Urinary bladder (tissue), 4 donors: Measurements from ENCODE around the gene DCC. TPM values are rescaled to one million over a fixed set of nuclear protein-coding genes. Genes with fewer than 3 reads are reported as not detected.

ENCODE experiments used
- DNase-seq: peaks from one replicate; pipeline ENCODE4 v3.0.0-alpha.2; 2015; ENCODE audit errors: extremely low spot score
- H3K27ac ChIP-seq: one replicate; pipeline ENCODE4 v1.5.1; 2013; ENCODE audit warnings: low read depth, mild to moderate bottlenecking, moderate library complexity
- H3K36me3 ChIP-seq: one replicate; pipeline ENCODE4 v1.6.1; 2013; ENCODE audit warnings: mild to moderate bottlenecking, moderate library complexity; ENCODE audit not compliant: insufficient read depth
- H3K4me1 ChIP-seq: one replicate; pipeline ENCODE4 v1.6.1; 2013; ENCODE audit warnings: mild to moderate bottlenecking, moderate library complexity; ENCODE audit not compliant: insufficient read depth
- H3K4me3 ChIP-seq: one replicate; pipeline ENCODE4 v1.5.1; 2013; ENCODE audit warnings: low read depth, low read length
- WGBS: extraction: QIAGEN DNeasy Blood & Tissue Kit; methylation state at CpG from one replicate; pipeline ENCODE4 v1.1.7; 2013; 5-methylcytosine and 5-hydroxymethylcytosine counted together
- polyA plus RNA-seq: library from polyadenylated mRNA; stranded (reverse); fragments of 200-250 nt; gene quantifications from one replicate; pipeline ENCODE4 v1.2.3, GENCODE V29; 2013
- total RNA-seq: library from RNA; depleted of rRNA; stranded (reverse); fragments of >200 nt; gene quantifications from one replicate; pipeline ENCODE4 v1.2.3, GENCODE V29; 2014
- donor health status: healthy with polysubstance abuse.
- donor health status: healthy.

Gene DCC
- total and polyA plus RNA-seq, 2 donors, result 0.08 to 2.0 TPM

DNA sequence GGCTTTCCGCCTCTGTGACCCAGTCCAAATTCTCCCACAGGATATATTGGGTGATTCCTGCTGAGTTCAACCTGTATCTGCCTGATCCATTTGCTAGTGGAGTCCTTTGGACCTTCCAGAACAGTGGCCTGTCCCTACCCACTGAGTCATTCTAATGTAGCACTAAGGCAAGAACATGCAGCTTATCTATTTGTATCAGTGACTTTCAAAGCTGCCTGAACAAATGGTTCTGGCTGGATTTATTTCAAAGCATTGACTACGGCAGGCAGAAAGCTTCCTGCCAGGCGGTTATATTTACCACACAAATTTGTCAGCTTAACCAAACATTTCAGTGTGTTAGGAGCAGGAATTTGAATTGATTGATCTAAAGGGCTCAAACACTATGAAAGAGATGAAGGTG is 613.4 kb downstream of the DCC start:
- no peak overlapping the region for H3K27ac ChIP-seq
- no peaks in the 10 kb centered on the region for H3K4me1 ChIP-seq
- 42% methylated on average over 3 of the region's 3 CpGs for WGBS

DNA sequence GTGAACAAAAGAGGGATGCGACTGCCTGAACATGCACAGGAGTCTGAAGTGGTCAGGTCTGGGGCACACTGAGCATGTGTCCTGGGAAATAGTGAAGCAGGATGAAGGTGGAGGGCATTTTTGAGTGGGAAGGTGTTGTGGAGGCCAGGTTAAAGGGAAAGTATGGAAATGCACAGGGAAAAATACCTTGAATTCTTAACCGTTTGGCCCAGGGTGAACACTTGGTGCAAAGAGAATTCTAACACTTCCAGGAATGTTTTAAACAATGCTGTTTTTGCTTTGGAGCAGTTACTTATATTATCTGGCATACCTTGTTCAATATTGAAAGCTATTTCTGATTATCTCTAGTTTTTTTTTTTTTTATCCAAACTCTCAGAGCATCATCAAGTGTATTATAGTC is 623.5 kb downstream of the DCC start:
- no peak for DNase-seq
- no peaks in the 10 kb centered on the region for H3K4me1 ChIP-seq
- no peaks in the 10 kb centered on the region for H3K36me3 ChIP-seq
- 76% methylated on average over 2 of the region's 2 CpGs for WGBS
- no peak overlapping the region for H3K4me3 ChIP-seq
- H3K27ac ChIP-seq, result no peak overlapping the region

More for the DNA sequence above, 613.4 kb downstream of the DCC start:
- H3K4me3 ChIP-seq, result no peak overlapping the region
- H3K36me3 ChIP-seq, result no peaks in the 10 kb centered on the region
- no peak for DNase-seq

DNA sequence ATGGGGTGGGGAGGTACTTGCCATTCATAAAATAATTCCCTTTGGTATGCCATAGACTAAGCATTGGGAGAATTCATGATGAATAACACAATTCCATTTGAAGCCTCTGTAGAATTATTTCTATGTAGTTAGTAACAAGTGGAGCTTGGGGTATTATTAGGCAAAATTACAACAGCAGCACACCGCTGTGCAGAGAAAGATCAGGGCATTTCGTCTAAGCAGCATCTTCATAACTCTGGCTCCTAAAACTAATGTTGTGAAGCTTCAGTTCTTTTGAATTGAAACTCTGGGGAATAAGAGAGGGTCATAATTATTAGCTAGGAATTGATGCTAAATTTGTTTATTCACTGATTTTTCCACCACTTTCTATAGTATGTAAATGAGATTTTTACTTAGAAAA is 630.7 kb downstream of the DCC start:
- Histone ChIP-seq H3K4me3 (no peak overlapping the region), H3K36me3 (no peaks in the 10 kb centered on the region), H3K4me1 (no peaks in the 10 kb centered on the region), H3K27ac (no peak overlapping the region)
- DNase-seq, result no peak
- 87% methylated on average over 2 of the region's 2 CpGs for WGBS

DNA sequence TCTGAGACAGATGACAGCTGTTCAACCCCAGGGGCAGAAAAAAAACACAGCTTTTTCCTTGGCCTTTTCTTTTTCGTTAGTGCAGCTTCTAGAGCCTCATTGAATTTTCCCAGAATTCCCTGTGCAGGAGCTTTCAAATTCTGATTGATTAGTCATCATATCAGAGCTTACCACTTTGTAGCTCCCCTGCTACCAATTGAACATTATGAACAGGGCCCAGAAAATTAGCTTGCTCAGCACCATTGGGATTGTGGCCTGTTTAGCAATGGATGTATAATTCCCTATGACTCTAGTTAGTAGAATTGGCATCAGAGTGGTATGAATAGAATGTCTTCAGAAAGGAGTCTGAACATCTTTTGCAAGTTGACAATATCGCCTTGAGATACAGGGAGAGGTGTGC is 631.1 kb downstream of the DCC start:
- no peaks in the 10 kb centered on the region for H3K4me1 ChIP-seq
- no peak for DNase-seq
- no peak overlapping the region for H3K27ac ChIP-seq
- H3K4me3 ChIP-seq, result no peak overlapping the region
- WGBS, result 54% methylated on average over 2 of the region's 2 CpGs
- H3K36me3 ChIP-seq, result no peaks in the 10 kb centered on the region

DNA sequence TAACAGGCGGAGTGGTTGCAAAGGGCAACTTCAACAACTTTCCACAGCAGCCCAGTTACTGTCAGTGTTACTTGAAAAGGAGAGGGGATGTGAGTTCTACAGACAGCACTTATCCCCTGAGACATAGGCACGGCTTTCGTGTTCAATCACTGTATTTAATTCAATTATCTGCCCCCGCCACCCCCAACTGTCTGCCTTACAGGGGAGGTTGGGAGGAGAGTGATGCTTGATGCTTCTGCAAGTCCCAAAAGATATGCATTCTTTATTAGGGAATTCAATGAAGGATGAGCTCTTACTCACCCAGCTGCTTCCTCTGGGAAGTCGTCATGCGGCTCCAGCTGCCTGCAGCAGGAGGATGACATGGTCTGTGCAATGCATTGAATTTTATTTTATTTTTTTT is 639.9 kb downstream of the DCC start:
- Histone ChIP-seq H3K36me3 (no peaks in the 10 kb centered on the region), H3K4me3 (no peak overlapping the region), H3K27ac (no peak overlapping the region), H3K4me1 (no peaks in the 10 kb centered on the region)
- no peak for DNase-seq
- WGBS, result 64% methylated on average over 6 of the region's 6 CpGs

DNA sequence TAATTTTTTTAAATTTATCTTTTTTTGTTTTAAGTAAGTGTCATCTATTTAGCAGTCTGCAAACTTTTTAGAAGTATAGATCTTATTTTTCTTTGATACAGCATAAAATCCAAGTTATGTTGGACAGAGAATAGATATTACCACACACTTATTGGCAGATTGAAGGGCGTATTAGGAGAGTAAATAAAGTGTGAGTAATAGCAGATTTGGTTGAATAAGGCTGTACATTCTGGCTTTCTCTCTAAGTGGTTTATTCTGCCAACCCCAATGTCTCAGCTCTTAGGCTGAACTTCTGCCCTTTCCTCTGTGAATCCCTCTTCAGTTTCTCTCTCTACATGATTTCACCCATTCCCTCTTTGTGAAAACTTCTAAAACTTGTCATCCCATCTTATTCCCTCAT is 651.2 kb downstream of the DCC start:
- Histone ChIP-seq H3K4me1 (no peaks in the 10 kb centered on the region), H3K4me3 (no peak overlapping the region), H3K27ac (no peak overlapping the region), H3K36me3 (no peaks in the 10 kb centered on the region)
- WGBS, result 79% methylated on average over 1 of the region's 1 CpG
- DNase-seq, result no peak

DNA sequence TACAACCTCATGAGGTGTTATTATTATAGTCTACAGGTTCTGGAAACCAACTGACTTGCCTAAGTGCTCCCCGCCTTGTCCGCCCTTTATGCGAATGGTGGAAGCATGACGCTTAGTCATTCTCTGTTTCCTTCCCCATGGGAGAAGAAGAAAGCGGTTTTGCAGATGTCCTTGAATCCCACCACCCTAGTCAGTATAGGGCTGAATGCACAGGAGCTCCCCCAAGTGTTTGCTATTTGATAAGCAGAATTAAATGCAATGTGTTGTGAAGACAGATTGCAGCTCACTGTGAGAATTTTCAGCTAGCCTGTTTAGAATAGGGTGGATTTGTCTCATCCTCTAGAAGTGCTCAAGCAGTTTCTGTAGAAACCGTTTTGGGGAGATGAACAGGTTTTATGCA is 652.0 kb downstream of the DCC start:
- H3K4me1 ChIP-seq, result no peaks in the 10 kb centered on the region
- H3K36me3 ChIP-seq, result no peaks in the 10 kb centered on the region
- DNase-seq, result no peak
- WGBS, result 63% methylated on average over 6 of the region's 6 CpGs
- H3K4me3 ChIP-seq, result no peak overlapping the region
- H3K27ac ChIP-seq, result no peak overlapping the region

DNA sequence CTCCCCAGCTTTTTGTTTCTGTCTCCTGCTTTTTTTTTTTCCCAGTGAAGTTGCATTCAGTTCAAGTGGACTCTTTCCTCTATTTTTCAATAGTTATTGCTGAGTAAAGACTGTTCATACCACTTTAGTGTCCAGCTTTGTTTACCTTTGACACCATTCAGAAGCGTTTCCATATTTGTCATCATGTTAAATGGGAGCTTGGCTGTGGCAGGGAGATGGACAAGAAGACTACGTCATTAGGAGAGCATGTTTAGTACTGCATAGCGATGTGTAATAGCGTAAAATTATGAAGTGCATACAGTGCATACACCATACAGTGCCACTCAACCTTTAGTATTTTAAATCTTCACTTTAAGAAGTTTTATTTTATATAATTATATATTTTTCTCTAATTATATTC is 655.9 kb downstream of the DCC start:
- no peak for DNase-seq
- H3K36me3 ChIP-seq, result no peaks in the 10 kb centered on the region
- no peak overlapping the region for H3K4me3 ChIP-seq
- H3K27ac ChIP-seq, result no peak overlapping the region
- H3K4me1 ChIP-seq, result no peaks in the 10 kb centered on the region
- 82% methylated on average over 4 of the region's 4 CpGs for WGBS

DNA sequence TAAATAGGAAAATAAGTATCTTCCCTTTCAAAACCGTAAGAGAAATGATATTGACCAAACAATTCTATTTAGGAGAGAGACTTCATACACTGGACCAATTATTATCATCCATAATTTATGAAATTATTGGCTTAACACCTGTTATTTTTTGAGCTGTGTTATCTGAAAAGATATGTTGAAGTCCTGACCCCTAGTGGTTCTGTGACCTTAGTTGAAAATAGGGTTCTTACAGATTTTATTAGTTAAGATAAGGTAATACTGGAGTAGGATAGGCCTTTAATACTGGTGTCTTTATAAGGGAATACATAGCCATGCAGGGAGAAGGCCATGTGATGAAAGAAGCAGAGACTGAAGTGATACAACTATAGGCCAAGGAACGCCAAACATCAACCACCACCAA is 659.6 kb downstream of the DCC start:
- no peak for DNase-seq
- no peak overlapping the region for H3K4me3 ChIP-seq
- no peaks in the 10 kb centered on the region for H3K36me3 ChIP-seq
- H3K27ac ChIP-seq, result no peak overlapping the region
- 65% methylated on average over 2 of the region's 2 CpGs for WGBS
- H3K4me1 ChIP-seq, result no peaks in the 10 kb centered on the region

DNA sequence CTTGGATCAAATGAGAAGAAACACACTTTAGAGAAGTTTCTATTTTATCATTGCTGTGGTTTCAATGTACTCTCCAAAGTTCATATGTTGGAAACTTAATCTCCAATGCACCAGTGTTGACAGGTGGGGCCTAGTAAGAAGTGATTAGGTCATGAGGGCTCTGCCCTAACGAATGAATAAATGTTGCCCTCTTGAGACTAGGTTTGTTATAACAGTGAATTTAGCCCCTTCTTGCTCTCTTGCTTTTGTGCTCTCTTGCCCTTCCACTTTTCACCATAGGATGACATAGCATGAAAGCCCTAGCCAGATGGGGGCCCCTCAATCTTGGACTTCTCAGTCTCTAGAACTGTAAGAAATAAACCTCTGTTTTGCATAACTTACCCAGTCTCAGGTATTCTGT is 664.8 kb downstream of the DCC start:
- H3K36me3 ChIP-seq, result no peaks in the 10 kb centered on the region
- no peaks in the 10 kb centered on the region for H3K4me1 ChIP-seq
- no peak for DNase-seq
- no peak overlapping the region for H3K4me3 ChIP-seq
- WGBS, result 28% methylated on average over 1 of the region's 1 CpG
- no peak overlapping the region for H3K27ac ChIP-seq

DNA sequence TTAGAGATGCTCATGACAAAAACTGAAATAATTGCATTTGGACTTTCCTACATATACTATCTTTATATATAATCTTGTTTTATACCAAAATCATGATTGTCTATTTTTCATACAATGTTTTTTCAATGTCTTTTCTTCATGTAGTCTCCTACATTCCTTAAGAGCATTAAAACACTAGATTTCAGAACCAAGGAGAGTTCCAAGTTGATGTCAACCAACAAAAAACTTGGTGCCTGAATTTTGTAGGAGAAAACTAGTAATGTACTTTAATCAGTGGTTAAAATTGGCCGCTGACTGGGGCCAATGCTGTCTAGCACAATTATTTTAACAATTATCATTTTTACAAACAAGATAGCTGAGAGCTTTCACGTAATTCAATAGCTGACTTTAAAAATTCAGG is 678.8 kb downstream of the DCC start:
- Histone ChIP-seq H3K4me3 (no peak overlapping the region), H3K4me1 (no peaks in the 10 kb centered on the region), H3K27ac (no peak overlapping the region), H3K36me3 (no peaks in the 10 kb centered on the region)
- 56% methylated on average over 2 of the region's 2 CpGs for WGBS
- DNase-seq, result no peak

DNA sequence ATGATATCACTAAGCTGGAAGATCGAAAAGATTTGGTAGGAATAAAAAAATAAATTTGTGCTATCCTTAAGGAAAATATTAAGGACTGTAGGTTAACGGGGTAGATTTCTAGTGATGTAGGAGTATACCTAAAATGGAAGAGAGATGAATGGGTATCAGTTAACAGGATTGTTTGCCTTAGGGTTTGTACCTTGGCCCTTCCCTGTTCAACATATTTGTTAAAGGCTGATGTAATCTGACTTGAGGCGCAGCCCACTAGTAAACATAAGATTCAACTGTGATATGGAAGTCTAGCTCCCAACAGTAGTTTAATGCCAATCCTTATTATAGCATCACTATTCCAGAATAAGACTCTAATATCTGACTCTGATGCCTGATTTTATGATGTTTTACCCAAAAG is 685.2 kb downstream of the DCC start:
- Histone ChIP-seq H3K27ac (no peak overlapping the region), H3K4me3 (no peak overlapping the region), H3K4me1 (no peaks in the 10 kb centered on the region), H3K36me3 (no peaks in the 10 kb centered on the region)
- DNase-seq, result no peak
- WGBS, result 79% methylated on average over 3 of the region's 3 CpGs

DNA sequence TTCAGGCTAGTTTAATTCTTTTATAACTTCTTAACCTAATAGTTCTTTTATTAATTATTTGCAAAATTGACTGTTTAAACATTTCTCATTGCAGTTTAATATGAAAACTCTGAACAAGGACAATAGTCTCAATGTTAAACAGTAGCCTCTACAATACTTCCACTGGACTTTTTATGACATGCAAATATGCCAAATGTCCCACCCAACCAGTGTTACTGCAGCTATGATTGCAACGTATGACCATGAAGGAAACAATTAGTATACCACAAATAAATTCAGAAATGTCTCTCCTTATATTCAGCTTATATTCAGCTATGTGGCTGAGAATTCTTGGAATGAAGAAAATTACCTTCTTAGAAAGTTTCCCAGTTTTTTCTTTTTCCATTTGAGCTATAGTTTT is 688.6 kb downstream of the DCC start:
- no peaks in the 10 kb centered on the region for H3K4me1 ChIP-seq
- H3K4me3 ChIP-seq, result no peak overlapping the region
- no peak overlapping the region for H3K27ac ChIP-seq
- H3K36me3 ChIP-seq, result no peaks in the 10 kb centered on the region
- no peak for DNase-seq
- 56% methylated on average over 1 of the region's 1 CpG for WGBS

DNA sequence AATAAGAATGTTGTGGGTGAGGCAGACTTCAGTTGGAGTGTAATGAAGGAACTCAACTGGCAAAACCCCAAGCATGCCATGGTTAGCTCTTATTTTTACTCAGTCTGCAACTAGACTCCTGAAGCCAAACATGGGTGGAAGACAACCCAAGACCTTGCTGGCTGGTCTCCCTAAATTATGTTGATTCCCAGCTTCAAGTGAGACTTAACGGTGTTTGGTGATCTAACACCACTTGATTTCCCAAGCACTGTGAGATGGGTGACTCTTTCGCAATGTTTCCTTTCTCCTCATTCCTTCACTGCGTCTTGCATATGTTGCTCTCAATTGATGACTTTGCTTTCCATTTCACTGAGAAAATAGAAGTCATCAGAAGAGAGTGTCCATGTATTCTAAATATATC is 693.1 kb downstream of the DCC start:
- DNase-seq, result no peak
- H3K36me3 ChIP-seq, result no peaks in the 10 kb centered on the region
- WGBS, result 76% methylated on average over 3 of the region's 3 CpGs
- no peaks in the 10 kb centered on the region for H3K4me1 ChIP-seq
- H3K4me3 ChIP-seq, result no peak overlapping the region
- no peak overlapping the region for H3K27ac ChIP-seq

DNA sequence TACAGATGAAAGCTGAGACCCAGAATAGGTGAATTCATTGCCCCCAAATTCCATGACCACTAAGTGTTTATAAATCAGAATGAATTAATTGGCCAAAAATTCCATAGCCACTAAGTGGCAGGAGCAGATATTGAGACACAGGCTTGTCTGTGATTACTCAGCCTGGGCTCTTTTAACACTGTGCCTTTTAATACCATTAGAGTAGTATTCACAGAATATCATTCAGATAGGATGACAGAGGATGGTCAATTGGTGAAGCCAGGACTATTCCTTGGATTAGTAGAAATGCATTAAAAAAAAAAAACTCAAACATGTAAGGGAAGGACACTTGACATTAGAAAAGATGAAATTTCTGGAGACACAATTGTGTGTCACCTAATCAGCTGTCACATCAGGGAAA is 698.6 kb downstream of the DCC start:
- DNase-seq, result no peak
- H3K4me1 ChIP-seq, result no peaks in the 10 kb centered on the region
- no peak overlapping the region for H3K27ac ChIP-seq
- H3K36me3 ChIP-seq, result no peaks in the 10 kb centered on the region
- H3K4me3 ChIP-seq, result no peak overlapping the region
